Measurements from ENCODE around the gene CATSPER4. TPM values are rescaled to one million over a fixed set of nuclear protein-coding genes. Genes with fewer than 3 reads are reported as not detected.
A peak's percentile ranks its signal among the peaks of the same experiment; 100 is the strongest.
"Not testable (repeated sequence)": the region's sequence is repeated elsewhere in the genome, so short reads cannot be mapped to it uniquely, and the experiment has no call there.

Gene CATSPER4
- total and polyA plus RNA-seq, 9 donors, result 0.06 TPM; not detected in 8

GRCh38 chr1:26218906-26219494, 28.6 kb downstream of the CATSPER4 start:
- DNase-seq, result no peak
- no peak overlapping the region for H3K4me3 ChIP-seq (ENCODE audit: low read length)
- H3K9me3 ChIP-seq (replicated peaks; ENCODE audit: control insufficient read depth, low read depth, low read length), result no peaks in the 10 kb centered on the region
- H3K36me3 ChIP-seq (ENCODE audit: control insufficient read depth, insufficient read depth, low read length), result no peaks in the 10 kb centered on the region
- no peak overlapping the region for H3K27ac ChIP-seq (ENCODE audit: low read length)
- no peaks in the 10 kb centered on the region for H3K4me1 ChIP-seq (ENCODE audit: control insufficient read depth, insufficient read depth, low read length)
- WGBS (ENCODE audit: insufficient coverage), result 83% methylated on average over 10 of the region's 11 CpGs
- H3K27me3 ChIP-seq (ENCODE audit: control insufficient read depth, insufficient read depth, low read length), result peaks cover 6% of the 10 kb centered on the region

GRCh38 chr1:26220199-26220912, 30.0 kb downstream of the CATSPER4 start:
- Histone ChIP-seq H3K4me1 (ENCODE audit: control insufficient read depth, insufficient read depth, low read length) (peaks cover 6% of the 10 kb centered on the region), H3K27me3 (ENCODE audit: control insufficient read depth, insufficient read depth, low read length) (peaks cover 11% of the 10 kb centered on the region), H3K9me3 (replicated peaks; ENCODE audit: control insufficient read depth, low read depth, low read length) (no peaks in the 10 kb centered on the region), H3K4me3 (ENCODE audit: low read length) (no peak overlapping the region), H3K27ac (ENCODE audit: low read length) (no peak overlapping the region), H3K36me3 (ENCODE audit: control insufficient read depth, insufficient read depth, low read length) (no peaks in the 10 kb centered on the region)
- 62% methylated on average over 21 of the region's 27 CpGs for WGBS (ENCODE audit: insufficient coverage)
- no peak for DNase-seq

GRCh38 chr1:26221094-26221493, 30.7 kb downstream of the CATSPER4 start:
- no peak overlapping the region for H3K4me3 ChIP-seq (ENCODE audit: low read length)
- no peak for DNase-seq
- WGBS (ENCODE audit: insufficient coverage), result no CpG with 5 or more reads among the region's 2 CpGs
- no peaks in the 10 kb centered on the region for H3K9me3 ChIP-seq (replicated peaks; ENCODE audit: control insufficient read depth, low read depth, low read length)
- peaks cover 12% of the 10 kb centered on the region for H3K4me1 ChIP-seq (ENCODE audit: control insufficient read depth, insufficient read depth, low read length)
- no peak overlapping the region for H3K27ac ChIP-seq (ENCODE audit: low read length)
- H3K27me3 ChIP-seq (ENCODE audit: control insufficient read depth, insufficient read depth, low read length), result peaks cover 15% of the 10 kb centered on the region
- H3K36me3 ChIP-seq (ENCODE audit: control insufficient read depth, insufficient read depth, low read length), result no peaks in the 10 kb centered on the region

- 82% methylated on average over 5 of the region's 7 CpGs for WGBS (ENCODE audit: insufficient coverage)
- peak overlapping the region; percentile 41 for H3K4me3 ChIP-seq (ENCODE audit: low read length)
- peaks cover 24% of the 10 kb centered on the region for H3K27me3 ChIP-seq (ENCODE audit: control insufficient read depth, insufficient read depth, low read length)
- no peak overlapping the region for H3K27ac ChIP-seq (ENCODE audit: low read length)
- H3K9me3 ChIP-seq (replicated peaks; ENCODE audit: control insufficient read depth, low read depth, low read length), result no peaks in the 10 kb centered on the region
- H3K36me3 ChIP-seq (ENCODE audit: control insufficient read depth, insufficient read depth, low read length), result no peaks in the 10 kb centered on the region
- H3K4me1 ChIP-seq (ENCODE audit: control insufficient read depth, insufficient read depth, low read length), result peaks cover 12% of the 10 kb centered on the region
- DNase-seq, result no peak
These were observed 34.2 kb downstream of the CATSPER4 start for GRCh38 chr1:26224606-26225005.

GRCh38 chr1:26225033-26225831, 34.8 kb downstream of the CATSPER4 start:
- Histone ChIP-seq H3K27ac (ENCODE audit: low read length) (no peak overlapping the region), H3K9me3 (replicated peaks; ENCODE audit: control insufficient read depth, low read depth, low read length) (no peaks in the 10 kb centered on the region), H3K4me1 (ENCODE audit: control insufficient read depth, insufficient read depth, low read length) (peaks cover 12% of the 10 kb centered on the region), H3K36me3 (ENCODE audit: control insufficient read depth, insufficient read depth, low read length) (no peaks in the 10 kb centered on the region), H3K4me3 (ENCODE audit: low read length) (peak overlapping the region; percentile 41), H3K27me3 (ENCODE audit: control insufficient read depth, insufficient read depth, low read length) (peaks cover 24% of the 10 kb centered on the region)
- WGBS (ENCODE audit: insufficient coverage), result 3% methylated on average over 49 of the region's 50 CpGs
- DNase-seq, result peak; percentile 53

GRCh38 chr1:26230682-26231081, 40.3 kb downstream of the CATSPER4 start:
- no CpG with 5 or more reads among the region's 2 CpGs for WGBS (ENCODE audit: insufficient coverage)
- not testable (repeated sequence) for DNase-seq

GRCh38 chr1:26233903-26234643, 43.7 kb downstream of the CATSPER4 start, which contains the start of gene CEP85:
Gene CEP85, plus strand, starts transcription at chr1:26234200. Its CDS starts 5,584 bp downstream, at chr1:26239784.
- Histone ChIP-seq H3K27me3 (ENCODE audit: control insufficient read depth, insufficient read depth, low read length) (no peaks in the 10 kb centered on the region), H3K4me1 (ENCODE audit: control insufficient read depth, insufficient read depth, low read length) (peaks cover 4% of the 10 kb centered on the region), H3K27ac (ENCODE audit: low read length) (peak within 1 kb of the TSS; percentile 96), H3K4me3 (ENCODE audit: low read length) (peak within 1 kb of the TSS; percentile 90), H3K36me3 (ENCODE audit: control insufficient read depth, insufficient read depth, low read length) (no peaks in the 10 kb centered on the region), H3K9me3 (replicated peaks; ENCODE audit: control insufficient read depth, low read depth, low read length) (no peaks in the 10 kb centered on the region)
- peak; percentile 98 for DNase-seq
- WGBS (ENCODE audit: insufficient coverage), result under 1% methylated on average over 73 of the region's 73 CpGs

More at GRCh38 chr1:26230682-26231081, 40.3 kb downstream of the CATSPER4 start:
- not testable (repeated sequence) for H3K4me1 ChIP-seq (ENCODE audit: control insufficient read depth, insufficient read depth, low read length); H3K36me3 ChIP-seq (ENCODE audit: control insufficient read depth, insufficient read depth, low read length); H3K27ac ChIP-seq (ENCODE audit: low read length); H3K9me3 ChIP-seq (replicated peaks; ENCODE audit: control insufficient read depth, low read depth, low read length); H3K4me3 ChIP-seq (ENCODE audit: low read length)
- peaks cover 15% of the 10 kb centered on the region for H3K27me3 ChIP-seq (ENCODE audit: control insufficient read depth, insufficient read depth, low read length)

- peak overlapping the region; percentile 90 for H3K4me3 ChIP-seq (ENCODE audit: low read length)
- peak overlapping the region; percentile 96 for H3K27ac ChIP-seq (ENCODE audit: low read length)
- peak; percentile 44 for DNase-seq
- H3K9me3 ChIP-seq (replicated peaks; ENCODE audit: control insufficient read depth, low read depth, low read length), result no peaks in the 10 kb centered on the region
- peaks cover 4% of the 10 kb centered on the region for H3K4me1 ChIP-seq (ENCODE audit: control insufficient read depth, insufficient read depth, low read length)
- H3K27me3 ChIP-seq (ENCODE audit: control insufficient read depth, insufficient read depth, low read length), result no peaks in the 10 kb centered on the region
- H3K36me3 ChIP-seq (ENCODE audit: control insufficient read depth, insufficient read depth, low read length), result no peaks in the 10 kb centered on the region
- WGBS (ENCODE audit: insufficient coverage), result 2% methylated on average over 18 of the region's 30 CpGs
These were observed 44.4 kb downstream of the CATSPER4 start for GRCh38 chr1:26234644-26235370.

- Histone ChIP-seq H3K4me1 (ENCODE audit: control insufficient read depth, insufficient read depth, low read length) (peaks cover 4% of the 10 kb centered on the region), H3K27me3 (ENCODE audit: control insufficient read depth, insufficient read depth, low read length) (no peaks in the 10 kb centered on the region), H3K27ac (ENCODE audit: low read length) (no peak overlapping the region), H3K36me3 (ENCODE audit: control insufficient read depth, insufficient read depth, low read length) (no peaks in the 10 kb centered on the region), H3K9me3 (replicated peaks; ENCODE audit: control insufficient read depth, low read depth, low read length) (no peaks in the 10 kb centered on the region), H3K4me3 (ENCODE audit: low read length) (no peak overlapping the region)
- no CpG with 5 or more reads among the region's 6 CpGs for WGBS (ENCODE audit: insufficient coverage)
- peak; percentile 16 for DNase-seq
These were observed 47.0 kb downstream of the CATSPER4 start for GRCh38 chr1:26237230-26237966.
